Measurements from ENCODE around the gene COMMD4. TPM values are rescaled to one million over a fixed set of nuclear protein-coding genes. Genes with fewer than 3 reads are reported as not detected.

The COMMD4 gene
- total and polyA plus RNA-seq, 12 donors = 29.0 to 74.3 (median 39.4) TPM

DNA sequence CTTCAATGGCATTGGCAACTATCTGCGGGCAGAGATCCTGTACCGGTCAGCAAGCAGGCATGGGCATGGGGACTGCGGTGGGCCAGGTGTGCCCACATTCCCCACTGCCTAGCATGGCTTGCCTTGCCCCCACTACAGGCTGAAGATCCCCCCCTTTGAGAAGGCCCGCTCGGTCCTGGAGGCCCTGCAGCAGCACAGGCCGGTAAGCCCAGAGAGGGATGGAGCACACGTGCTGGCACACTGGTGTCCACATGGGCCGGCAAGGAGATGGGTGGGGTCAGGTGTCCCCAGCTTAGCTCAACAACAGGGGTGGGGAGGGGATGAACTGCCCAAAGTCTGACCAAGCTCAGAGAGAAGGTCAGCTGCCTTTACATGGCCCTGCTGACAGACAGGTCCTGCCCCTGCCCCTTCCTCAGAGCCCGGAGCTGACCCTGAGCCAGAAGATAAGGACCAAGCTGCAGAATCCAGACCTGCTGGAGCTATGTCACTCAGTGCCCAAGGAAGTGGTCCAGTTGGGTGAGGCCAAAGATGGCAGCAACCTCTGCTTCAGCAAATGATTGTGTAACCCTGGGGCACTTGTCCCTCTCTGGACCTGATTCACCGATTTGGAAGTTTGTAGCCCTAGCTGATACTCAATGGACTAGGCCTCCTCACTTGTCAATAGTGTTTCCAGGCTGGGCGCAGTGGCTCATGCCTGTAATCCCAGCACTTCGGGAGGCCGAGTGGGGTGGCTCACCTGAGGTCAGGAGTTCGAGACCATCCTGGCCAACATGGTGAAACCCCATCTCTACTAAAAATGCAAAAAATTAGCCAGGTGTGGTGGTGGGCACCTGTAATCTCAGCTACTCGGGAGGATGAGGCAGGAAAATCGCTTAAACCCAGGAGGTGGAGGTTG, 16.6 kb downstream of the COMMD4 start:
- intact Hi-C loops (cut with DNase I) = no loop called here
- H3K4me1 ChIP-seq = peaks cover 5 to 29% (median 11%) of the 10 kb centered on the region in 9 donors
- no peak overlapping the region for H3K27ac ChIP-seq
- no peak overlapping the region for H3K4me3 ChIP-seq
- TF ChIP-seq, protein P1, sequence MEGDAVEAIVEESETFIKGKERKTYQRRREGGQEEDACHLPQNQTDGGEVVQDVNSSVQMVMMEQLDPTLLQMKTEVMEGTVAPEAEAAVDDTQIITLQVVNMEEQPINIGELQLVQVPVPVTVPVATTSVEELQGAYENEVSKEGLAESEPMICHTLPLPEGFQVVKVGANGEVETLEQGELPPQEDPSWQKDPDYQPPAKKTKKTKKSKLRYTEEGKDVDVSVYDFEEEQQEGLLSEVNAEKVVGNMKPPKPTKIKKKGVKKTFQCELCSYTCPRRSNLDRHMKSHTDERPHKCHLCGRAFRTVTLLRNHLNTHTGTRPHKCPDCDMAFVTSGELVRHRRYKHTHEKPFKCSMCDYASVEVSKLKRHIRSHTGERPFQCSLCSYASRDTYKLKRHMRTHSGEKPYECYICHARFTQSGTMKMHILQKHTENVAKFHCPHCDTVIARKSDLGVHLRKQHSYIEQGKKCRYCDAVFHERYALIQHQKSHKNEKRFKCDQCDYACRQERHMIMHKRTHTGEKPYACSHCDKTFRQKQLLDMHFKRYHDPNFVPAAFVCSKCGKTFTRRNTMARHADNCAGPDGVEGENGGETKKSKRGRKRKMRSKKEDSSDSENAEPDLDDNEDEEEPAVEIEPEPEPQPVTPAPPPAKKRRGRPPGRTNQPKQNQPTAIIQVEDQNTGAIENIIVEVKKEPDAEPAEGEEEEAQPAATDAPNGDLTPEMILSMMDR (IDR thresholded peaks at IDR 0.05) = no peak
- peaks cover 0 to 17% (median 0%) of the 10 kb centered on the region in 7 donors for H3K27me3 ChIP-seq
- ATAC-seq (no peak), DNase-seq (no peak)
- peaks cover 0 to 7% (median 0%) of the 10 kb centered on the region in 11 donors for H3K9me3 ChIP-seq
- peaks cover 0 to 42% (median 12%) of the 10 kb centered on the region in 9 donors for H3K36me3 ChIP-seq
- 89 to 90% methylated on average over 16 of the region's 16 CpGs for WGBS, 2 donors

DNA sequence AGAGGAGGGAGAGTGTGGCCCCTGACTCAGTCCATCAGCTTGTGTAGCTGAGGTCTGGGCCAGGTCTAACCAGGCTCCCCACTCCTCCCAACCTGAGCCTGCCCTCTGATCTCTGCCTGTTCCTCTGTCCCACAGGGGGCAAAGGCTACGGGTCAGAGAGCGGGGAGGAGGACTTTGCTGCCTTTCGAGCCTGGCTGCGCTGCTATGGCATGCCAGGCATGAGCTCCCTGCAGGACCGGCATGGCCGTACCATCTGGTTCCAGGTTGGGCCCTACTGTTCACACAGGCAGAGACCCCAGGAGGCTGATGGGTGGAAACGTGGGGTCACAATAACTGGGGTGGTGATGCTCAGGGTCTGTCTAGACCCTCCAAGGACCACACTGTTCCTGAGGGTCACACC, 17.7 kb downstream of the COMMD4 start:
- WGBS, 2 donors = 87 to 89% methylated on average over 7 of the region's 7 CpGs
- Histone ChIP-seq H3K9me3 (peaks cover 0 to 7% (median 0%) of the 10 kb centered on the region in 11 donors), H3K4me1 (peaks cover 5 to 18% (median 7%) of the 10 kb centered on the region in 9 donors), H3K27ac (no peak overlapping the region), H3K36me3 (peaks cover 0 to 54% (median 21%) of the 10 kb centered on the region in 9 donors), H3K27me3 (peaks cover 0 to 5% (median 0%) of the 10 kb centered on the region in 7 donors), H3K4me3 (no peak overlapping the region)
- ATAC-seq (no peak), DNase-seq (no peak)
- TF ChIP-seq, protein P1 (IDR thresholded peaks at IDR 0.05) = no peak
- intact Hi-C loops (cut with DNase I) = no loop called here

DNA sequence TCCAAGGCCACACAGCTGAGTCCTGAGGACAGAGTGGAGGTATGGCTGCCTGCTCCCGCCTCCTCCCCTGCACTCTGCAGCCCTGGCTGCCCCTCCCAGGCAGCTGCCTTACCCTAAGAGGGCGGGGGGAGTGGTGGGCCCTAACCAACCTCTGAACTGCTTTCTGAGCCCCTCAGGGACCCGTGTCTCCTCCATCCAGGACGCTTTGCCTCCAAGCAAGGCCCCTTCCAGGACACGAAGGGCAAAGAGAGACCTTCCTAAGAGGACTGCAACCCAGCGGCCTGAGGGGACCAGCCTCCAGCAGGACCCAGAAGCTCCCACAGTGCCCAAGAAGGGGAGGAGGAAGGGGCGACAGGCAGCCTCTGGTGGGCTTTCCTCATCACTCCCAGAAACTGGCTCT, 18.6 kb downstream of the COMMD4 start:
- TF ChIP-seq, protein P1 (IDR thresholded peaks at IDR 0.05) = no peak
- Histone ChIP-seq H3K27ac (no peak overlapping the region), H3K4me1 (peaks cover 0 to 9% (median 0%) of the 10 kb centered on the region in 9 donors), H3K27me3 (no peaks in the 10 kb centered on the region), H3K36me3 (peaks cover 0 to 62% (median 21%) of the 10 kb centered on the region in 9 donors), H3K9me3 (peaks cover 0 to 2% (median 0%) of the 10 kb centered on the region in 11 donors), H3K4me3 (no peak overlapping the region)
- no peak for DNase-seq
- ATAC-seq = peak in 1 of 8 donors; percentile 2
- WGBS, 2 donors = 87 to 90% methylated on average over 7 of the region's 7 CpGs
- intact Hi-C loops (cut with DNase I) = no loop called here

DNA sequence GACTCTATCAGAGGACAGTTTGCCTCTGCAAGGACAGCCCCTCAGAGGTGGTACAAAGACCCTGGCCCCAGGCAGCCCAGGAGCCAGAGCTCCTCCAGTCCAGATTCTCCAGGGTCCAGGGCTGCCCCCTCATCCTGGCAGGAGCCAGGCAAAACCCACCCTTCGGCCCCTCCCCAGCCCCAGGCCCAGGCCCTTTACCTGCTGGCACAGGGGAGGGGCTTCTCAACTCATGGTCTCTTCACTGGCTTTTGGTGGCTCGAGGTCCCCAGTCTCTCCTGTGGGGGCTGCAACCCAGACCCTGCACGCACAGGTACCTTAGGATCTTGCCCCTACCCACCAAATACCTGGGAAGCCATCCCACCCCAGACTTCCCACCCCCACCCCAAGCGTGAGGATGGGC, 19.5 kb downstream of the COMMD4 start:
- TF ChIP-seq, protein P1 (IDR thresholded peaks at IDR 0.05) = no peak
- no peak overlapping the region for H3K27ac ChIP-seq
- H3K4me1 ChIP-seq = no peaks in the 10 kb centered on the region
- 93 to 96% methylated on average over 4 of the region's 4 CpGs for WGBS, 2 donors
- H3K27me3 ChIP-seq = no peaks in the 10 kb centered on the region
- no peaks in the 10 kb centered on the region for H3K9me3 ChIP-seq
- no peak for ATAC-seq
- no peak for DNase-seq
- intact Hi-C loops (cut with DNase I) = no loop called here
- peaks cover 0 to 71% (median 28%) of the 10 kb centered on the region in 9 donors for H3K36me3 ChIP-seq
- H3K4me3 ChIP-seq = no peak overlapping the region

Measured in heart right ventricle (tissue), 16 donors.